Measurements from ENCODE around the gene UNC13C.

UNC13C gene

DNA sequence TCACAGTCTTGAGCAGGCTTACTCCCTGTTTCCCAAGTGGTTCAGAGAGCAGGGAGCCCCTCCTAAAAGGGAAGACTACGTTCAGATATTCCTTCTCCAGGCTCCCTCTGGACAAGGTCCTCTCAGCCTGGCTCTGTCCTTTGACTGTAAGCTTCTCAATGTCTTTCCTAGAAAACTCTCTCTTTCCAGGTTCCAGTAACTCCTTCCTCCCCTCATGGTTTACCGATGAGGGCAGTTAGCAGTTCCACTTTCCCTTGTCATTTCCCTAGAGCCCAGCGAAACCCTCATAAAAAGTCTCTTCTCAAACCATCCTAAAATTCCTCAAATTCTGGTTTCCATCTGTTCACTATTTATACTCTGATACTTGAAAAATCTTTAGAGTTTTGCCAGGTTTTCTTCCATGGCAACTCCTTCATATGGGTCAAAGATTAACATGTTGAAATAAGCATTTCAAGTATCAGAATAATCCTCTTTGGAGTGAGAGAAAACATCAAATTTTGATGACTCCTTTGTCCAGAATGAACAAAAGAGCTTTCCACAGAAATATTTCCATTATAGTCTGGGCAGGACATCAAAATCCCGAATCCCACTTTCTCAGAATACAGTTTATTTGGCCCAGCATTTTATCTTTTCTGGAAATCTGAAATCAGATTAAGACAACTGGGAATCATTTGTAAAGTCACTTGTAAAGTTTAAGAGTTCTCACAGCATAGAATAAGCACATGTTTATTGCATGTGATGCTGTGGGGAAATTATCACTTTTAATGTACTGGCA lies 599.4 kb downstream of the UNC13C start:
- peak in 1 of 2 experiments; percentile 27 for DNase-seq

DNA sequence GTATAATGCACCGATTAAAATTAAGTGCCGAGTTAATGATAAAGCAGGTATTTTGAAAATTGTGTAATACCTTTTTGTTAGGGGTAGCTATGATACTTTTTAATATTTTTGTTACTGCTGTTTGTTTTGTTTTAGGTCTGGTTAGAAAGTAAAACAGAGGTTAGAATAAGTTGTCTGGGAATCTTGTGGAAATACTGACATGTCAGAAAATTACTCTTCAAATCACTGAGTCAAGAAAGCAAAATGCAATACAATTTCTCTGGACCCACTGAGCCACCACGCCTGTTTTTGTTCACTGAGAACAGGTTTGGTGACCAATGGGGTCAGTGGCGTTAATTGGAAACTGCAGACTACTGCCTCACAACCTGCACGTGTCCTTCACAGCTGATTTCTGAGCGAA lies 601.6 kb downstream of the UNC13C start:
- DNase-seq, result no peak

DNA sequence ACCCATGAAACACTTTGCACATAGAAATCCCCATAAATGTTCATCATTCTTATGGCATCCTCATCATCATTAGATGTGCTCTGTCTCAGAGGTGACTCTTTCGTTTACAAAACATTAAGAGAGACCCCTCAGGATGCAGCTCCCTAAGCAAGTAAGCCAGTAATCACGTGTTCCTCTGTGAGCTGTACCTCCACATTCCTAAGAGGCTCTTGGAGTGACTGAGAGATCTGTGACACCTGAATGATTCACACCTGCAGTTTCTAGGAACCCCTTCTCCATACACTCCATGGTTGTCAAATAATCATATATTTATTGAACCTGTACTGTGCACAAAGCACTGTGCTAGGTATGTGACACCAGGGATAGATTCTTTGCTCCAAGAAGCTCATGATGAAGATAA lies 602.4 kb downstream of the UNC13C start:
- DNase-seq, result no peak

DNA sequence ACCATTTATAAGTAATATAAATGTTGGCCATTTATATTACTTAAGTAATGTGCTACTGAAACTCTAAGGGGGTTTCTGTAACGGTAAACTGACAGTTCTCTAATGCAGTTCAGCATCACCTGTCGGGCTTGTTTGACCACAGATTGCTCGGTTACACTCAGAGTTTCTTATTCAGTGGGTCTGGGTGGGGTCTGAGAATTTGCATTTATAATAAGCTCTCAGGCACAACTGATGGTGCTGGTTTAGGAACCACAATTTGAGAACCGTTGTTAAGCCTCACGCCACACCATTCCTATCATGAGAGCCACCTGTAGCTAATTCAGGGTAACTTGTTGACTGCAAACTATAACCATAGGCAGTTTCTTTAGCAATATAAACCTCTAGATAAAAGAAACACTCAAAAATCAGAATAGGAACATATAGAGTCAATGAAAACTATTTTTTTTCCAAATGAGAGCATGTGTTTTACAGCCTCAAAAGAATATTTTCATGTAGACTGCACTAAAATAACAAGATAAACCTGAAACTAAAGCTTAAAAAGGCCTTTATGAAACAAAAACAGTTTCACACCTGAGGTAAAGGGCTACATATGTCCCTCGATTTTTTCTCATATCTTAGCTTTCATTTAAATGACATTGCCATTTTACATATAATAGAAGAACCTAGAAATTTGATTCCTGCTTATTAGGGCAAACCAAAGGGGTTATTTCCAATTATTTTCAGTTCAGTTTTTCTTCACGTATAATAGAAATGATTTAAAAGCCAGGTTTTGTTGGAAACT lies 604.8 kb downstream of the UNC13C start:
- no peak for DNase-seq

DNA sequence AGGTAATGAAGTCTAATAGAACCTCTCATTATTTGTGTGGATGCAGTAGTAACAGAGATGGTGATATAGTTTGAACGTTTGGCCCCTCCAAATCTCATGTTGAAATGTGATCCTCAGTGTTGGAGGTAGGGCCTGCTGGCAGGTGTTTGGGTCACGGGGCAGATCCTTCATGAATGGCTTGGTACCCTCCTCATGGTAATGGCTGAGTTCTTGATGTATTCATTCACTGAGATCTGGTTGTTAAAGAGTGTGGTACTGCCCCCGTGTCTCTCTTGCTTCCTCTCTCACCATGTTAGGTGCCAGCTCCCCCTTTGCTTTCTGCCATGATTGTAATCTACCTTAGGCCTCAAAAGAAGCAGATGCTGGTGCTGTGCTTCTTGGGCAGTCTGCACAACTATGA lies 606.8 kb downstream of the UNC13C start:
- no peak for DNase-seq

DNA sequence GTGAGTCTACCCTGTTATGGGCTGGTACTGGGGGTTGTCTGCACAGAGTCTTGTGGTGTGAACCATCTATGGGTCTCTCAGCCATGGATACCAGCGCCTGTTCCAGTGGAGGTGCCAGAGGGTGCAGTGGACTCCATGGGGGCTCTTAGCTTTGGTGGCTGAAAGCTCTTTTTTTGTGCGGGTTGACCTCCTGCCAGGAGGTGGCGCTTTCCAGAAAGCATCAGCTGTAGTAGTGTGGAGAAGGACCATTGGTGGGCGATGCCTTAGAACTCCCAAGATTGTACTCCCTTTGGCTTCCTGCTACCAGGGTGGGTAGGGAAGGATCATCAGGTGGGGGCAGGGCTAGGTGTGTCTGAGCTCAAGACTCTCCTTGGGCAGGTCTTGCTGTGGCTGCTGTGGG lies 615.9 kb downstream of the UNC13C start:
- no peak for DNase-seq

DNA sequence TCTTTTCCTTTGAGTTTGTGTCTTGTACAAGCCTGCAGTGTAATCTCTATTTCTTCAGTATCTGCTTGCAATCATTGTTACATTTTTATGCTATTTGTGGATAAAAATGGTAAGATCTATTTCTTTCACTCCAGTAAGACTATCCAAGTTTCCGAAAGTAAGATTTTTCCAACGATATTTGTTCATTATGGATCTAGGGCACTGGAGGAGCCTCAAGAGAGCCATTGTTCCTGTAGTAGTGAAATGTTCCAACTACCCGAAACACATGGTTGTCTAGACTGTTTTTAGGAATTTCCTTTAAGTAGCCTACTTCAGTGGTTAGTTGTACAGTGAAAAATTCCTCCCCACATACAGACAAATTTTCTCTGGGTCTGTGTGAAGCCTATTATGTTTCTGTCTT lies 621.1 kb downstream of the UNC13C start:
- DNase-seq, result no peak

DNA sequence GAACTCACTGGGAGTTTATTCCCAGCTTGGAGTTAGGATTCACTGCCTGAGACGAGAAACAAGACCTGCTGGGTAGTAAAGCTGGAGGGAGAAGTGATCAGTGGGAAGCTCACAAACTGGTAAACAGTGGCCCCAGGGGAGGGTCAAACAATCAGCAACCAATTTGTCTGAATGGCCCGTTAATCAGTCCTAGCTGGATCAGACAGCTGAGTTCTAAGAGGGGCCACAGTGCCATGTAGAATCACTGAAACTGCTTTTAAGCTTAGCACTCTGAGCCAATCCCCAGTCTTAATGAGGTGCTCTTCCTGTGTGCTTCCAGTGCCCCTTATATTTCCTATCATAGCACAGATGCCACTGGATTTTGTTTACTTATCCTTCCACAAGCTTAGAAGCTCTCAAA lies 626.8 kb downstream of the UNC13C start:
- DNase-seq, result peak; percentile 2 to 25

DNA sequence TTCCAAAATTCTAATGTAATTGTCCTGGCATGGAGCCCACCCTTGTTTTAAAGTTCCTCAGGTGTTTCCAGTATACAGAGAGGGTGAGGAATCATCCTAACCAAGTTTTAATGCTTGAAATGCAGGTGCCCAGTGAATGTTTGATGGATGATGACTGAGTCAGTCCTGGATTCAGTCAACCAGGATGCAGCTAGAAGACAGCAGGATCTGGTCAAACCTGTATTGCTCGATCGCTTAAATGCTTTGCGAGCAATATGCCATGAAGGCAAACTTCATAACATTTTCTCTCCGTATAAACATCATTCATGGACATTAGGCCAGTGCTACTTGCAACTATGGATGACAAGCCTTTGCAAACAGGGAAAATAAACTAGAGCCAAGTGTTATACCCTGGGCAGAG lies 627.3 kb downstream of the UNC13C start:
- no peak for DNase-seq

DNA sequence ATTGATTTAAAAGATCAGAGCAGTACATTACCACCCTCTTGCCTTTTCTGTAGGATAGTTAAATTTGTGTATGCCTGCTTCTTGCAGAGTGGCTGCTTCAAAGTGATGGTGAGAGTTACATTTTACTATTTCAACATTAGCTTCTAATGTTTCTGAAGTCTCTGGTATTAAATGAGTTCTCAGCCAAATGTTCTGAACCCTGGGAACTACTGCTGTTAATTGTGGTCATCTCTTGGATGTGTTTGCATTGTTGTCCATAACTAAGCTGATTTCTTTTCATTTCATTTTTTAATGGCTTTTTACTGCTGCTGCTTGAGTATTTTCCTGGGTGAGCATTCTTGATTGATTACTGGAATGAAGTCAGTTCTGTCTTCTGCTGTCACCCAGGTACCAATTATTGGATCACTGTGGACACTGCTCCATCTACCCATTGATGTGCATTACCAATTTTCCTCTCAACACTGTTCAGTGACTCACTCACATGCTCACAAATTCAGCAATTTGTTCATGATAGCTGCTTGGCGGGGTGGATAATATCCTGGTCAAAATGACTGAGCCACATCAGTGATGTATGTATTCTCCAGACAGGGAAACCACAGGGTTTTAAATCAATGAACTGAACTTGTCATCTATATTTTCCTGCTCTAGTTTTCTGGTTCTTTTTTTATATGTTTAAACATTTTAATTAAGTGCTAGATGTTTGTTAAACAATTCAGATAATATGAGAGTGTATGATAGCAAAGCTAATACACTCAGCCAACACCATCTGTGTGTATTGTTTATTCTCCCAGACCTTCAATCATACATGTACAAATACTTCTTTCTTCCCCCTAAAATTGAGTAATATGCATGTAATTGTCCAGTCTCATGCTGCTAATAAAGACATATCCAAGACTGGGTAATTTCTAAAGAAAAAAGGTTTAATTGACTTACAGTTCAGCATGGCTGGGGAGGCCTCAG lies 630.9 kb downstream of the UNC13C start:
- DNase-seq, result no peak

DNA sequence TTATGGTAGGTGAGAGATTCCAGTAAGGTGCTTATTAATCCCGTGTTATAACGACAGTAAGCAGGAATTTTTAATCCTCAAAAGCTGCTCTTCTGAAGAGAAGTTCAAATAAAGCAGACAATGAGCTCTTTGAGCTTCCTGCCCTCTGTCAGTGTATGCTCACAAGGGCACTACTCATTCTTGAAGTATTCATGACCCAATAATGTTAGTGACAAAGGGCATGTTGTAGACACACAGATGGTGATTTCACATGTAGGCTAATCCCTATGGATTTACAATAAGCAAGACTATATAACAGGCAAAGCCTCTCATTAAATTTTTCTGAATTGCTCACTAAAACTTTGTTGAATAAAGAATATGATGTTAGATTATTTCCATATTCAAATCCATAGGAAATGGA lies 639.9 kb downstream of the UNC13C start:
- DNase-seq, result peak; percentile 53 to 80

DNA sequence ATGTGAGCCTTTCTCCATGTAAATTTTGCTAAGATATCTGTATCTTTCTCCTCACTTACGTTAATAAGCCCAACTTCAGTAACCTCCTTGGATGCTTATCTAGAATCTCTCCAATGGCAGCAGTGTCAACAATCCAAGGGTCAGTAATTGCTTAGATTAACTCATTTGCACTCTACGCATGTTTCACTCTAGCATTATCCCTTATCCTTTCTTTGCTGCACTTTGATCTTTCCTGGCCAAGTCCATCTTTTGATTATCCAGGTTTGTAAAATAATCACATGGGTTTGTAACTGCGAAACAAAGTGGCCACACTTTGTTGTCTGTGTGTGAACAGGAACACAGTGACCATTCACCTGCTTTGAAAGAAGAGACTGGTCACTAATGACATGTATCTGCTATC lies 640.9 kb downstream of the UNC13C start:
- DNase-seq, result no peak

DNA sequence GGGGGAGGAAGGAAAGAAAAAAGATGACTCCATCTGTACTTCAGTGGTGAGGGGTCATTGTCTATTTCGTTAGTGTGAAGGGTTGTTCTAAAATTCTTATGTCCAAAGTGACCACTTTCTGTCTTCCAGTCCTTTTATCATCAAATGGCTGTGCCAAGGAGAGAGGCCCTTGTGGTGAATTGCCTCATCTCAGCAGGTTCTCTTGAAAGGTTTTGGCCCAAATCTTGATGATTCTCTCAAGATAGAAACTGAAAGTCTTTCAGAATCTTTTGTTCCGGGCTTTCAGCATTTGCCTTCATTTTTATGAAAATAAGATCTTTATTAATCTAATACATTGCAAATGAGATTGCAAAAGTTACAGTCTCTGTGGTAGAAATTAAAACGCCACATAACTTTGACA lies 642.7 kb downstream of the UNC13C start:
- DNase-seq, result no peak

DNA sequence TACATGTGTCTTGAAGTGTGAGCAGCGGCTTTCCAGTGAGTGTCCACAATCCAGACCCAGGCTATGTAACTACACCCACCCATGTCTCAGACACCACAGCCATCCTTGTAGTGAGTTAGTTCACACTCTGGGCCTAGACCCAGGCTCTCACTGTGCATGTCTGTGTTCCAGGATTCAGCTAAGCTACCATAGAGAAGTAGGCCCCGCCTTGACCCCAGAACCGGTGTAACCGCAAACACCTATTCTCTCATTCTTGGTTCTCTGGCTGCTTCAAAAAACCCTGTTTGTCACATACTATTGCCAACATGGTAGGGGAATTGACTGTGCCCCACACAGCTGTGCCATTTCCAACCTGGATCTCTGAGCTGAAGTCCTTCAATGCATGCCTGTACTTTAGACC lies 657.9 kb downstream of the UNC13C start:
- no peak for DNase-seq

DNA sequence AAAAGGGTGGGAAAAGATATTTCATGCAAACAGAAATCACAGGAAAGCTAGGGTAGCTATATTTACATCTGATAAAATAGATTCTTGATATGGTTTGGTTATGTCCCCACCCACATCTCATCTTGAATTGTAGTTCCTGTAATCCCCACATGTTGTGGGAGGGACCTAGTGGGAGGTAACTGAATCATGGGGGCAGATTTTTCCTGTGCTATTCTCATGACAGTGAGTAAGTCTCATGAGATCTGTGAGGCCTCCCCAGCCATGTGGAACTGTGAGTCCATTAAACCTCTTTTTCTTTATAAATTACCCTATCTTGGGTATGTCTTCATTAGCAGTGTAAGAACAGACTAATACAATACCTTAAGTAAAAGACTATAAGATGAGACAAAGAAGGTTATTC lies 660.4 kb downstream of the UNC13C start:
- DNase-seq, result no peak

DNA sequence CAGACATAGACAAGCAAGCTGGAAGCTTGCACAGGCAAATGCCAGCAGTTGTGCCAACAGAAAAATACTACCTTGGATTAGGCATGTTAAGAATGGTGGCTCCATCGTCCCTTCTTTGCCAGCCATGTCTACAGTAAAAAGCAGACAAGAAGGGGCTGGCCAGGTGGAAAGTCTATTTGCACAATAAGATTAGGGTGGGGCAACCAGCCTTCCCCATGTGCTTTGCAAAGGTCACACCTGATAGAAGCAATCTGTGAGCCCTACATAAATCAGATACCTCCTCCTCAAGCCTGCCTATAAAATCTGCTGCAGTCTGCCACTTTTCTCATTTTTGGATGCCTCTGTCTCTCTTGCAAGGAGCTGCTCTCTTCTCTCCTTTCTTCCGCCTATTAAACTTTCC lies 662.6 kb downstream of the UNC13C start:
- no peak for DNase-seq

DNA sequence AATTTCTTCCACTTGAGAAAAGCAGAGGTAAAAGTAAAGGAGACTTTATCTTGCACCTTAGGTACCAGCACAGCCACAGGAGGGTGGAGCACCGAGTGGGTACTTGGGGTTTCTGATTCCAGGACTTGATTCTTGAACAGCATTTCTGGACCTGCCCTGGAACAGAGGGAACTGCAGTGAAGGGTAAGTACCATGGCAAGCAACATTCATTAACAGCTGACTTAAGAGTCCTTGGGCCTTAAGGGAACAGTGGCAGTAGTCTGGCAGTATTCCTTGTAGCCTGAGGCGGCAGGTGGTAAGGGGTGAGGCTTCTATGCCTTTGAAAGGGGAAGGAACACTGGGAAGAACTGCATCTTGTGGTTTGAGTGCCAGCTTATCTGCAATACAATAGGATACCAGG lies 666.6 kb downstream of the UNC13C start:
- no peak for DNase-seq

DNA sequence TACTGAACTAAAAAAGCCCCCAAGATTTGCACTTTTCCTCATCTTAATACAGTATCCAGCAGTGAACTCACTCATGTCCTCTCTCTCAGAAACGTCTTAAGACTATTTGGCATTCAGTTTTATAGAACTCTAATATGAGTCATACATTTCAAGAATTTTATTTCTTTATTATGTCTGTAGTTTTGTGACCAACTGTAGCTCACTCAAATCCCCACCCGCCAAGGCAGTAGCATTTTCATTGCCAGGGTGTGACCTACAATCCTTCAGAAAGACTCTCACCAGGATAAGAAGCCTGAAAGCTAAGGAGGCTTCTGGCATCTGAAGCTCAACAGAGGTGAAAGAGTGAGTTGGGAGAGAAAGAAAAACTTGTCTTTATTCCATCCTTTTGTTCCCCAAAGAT lies 681.4 kb downstream of the UNC13C start:
- DNase-seq, result no peak

DNA sequence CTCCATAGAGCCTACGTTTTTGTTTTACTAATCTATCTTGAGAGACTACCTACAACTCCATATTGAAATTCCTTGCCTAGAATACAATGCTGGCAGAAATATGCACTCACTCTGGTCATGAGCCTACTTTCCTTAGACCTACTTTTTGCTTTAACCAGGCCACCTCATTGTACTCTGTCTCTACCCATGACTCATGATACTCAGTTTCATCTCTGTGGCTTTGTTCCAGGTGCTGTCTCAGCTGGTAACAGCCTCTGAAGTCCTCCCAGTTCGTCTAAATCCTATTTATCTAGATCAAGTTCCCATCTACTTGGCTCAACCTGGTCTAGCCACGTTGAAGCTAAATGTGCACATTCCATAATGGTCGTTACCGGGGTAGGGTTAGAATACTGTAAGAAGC lies 682.1 kb downstream of the UNC13C start:
- DNase-seq, result no peak

DNA sequence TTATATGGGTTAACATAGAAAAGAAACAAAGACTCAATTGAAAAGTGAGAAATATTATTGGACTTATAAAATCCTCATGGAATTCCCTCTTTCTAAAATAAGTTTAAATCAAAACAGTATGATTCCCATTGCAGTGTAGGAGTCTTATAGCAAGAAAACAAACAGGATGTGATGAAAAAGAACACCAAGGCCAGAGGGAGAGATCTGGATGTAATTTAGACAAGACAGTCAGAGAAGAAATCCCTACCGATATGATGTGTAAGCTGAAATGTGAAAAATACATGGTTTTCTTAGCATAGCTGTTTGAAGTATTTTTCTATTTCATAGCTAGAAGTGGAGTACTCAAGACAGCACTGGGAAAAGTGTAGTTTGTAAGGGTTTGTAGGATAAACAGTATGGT lies 697.0 kb downstream of the UNC13C start:
- no peak for DNase-seq

DNA sequence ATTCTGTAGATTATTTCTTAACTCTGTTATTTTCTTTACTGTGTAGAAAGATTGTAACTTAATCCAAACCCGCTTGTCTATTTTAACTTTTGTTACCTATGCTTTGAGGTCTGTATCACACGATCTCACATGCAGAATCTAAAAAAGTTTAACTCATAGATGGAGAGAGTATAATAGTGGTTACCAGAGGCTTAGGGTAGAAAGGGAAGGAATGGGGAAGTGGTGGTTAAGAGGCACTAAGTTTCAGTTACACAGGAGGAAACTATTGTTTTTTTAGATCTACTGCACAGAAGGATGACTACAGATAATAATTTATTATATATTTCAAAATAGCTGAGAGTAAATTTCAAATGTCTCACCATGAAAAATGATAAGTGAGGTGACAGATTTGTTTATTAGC lies 703.3 kb downstream of the UNC13C start:
- DNase-seq, result no peak
